ENCODE results near the gene COG3.

Gene COG3

GRCh38 chr13:45534604-45535003, 69.9 kb downstream of the COG3 start:
- DNase-seq (ENCODE audit: low read depth): no peak
- TF ChIP-seq, protein P1, sequence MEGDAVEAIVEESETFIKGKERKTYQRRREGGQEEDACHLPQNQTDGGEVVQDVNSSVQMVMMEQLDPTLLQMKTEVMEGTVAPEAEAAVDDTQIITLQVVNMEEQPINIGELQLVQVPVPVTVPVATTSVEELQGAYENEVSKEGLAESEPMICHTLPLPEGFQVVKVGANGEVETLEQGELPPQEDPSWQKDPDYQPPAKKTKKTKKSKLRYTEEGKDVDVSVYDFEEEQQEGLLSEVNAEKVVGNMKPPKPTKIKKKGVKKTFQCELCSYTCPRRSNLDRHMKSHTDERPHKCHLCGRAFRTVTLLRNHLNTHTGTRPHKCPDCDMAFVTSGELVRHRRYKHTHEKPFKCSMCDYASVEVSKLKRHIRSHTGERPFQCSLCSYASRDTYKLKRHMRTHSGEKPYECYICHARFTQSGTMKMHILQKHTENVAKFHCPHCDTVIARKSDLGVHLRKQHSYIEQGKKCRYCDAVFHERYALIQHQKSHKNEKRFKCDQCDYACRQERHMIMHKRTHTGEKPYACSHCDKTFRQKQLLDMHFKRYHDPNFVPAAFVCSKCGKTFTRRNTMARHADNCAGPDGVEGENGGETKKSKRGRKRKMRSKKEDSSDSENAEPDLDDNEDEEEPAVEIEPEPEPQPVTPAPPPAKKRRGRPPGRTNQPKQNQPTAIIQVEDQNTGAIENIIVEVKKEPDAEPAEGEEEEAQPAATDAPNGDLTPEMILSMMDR (IDR thresholded peaks at IDR 0.05; ENCODE audit: insufficient read depth, low read depth, low read length, missing control alignments): no peak
- H3K4me3 ChIP-seq (ENCODE audit: low read depth, low read length): no peak overlapping the region

- TF ChIP-seq, protein P1 (IDR thresholded peaks at IDR 0.05; ENCODE audit: insufficient read depth, low read depth, low read length, missing control alignments): no peak
- no peak for DNase-seq (ENCODE audit: low read depth)
- no peak overlapping the region for H3K4me3 ChIP-seq (ENCODE audit: low read depth, low read length)
Observed at GRCh38 chr13:45536224-45536623, 71.5 kb downstream of the COG3 start.

DNA sequence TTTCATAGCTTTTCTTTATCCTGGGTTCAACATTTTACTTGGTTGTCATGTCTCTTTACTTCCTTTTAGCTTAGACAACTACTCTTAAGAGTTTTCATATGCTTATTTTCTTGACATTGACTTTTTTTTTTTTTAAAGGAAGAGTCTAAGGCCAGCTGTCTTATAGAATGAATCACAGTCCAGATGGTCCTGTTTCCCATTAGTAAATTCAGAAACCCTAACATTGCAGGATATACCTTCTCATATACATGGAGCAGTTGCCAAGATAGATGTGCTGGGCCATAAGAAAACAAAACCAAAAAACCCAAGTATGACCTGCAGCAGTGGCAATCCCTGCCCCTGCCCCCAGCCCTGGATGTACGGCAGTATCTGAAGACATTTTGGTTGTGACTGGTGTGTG, 72.8 kb downstream of the COG3 start:
- no peak overlapping the region for H3K4me3 ChIP-seq (ENCODE audit: low read depth, low read length)
- DNase-seq (ENCODE audit: low read depth): no peak
- TF ChIP-seq, protein P1 (IDR thresholded peaks at IDR 0.05; ENCODE audit: insufficient read depth, low read depth, low read length, missing control alignments): no peak

DNA sequence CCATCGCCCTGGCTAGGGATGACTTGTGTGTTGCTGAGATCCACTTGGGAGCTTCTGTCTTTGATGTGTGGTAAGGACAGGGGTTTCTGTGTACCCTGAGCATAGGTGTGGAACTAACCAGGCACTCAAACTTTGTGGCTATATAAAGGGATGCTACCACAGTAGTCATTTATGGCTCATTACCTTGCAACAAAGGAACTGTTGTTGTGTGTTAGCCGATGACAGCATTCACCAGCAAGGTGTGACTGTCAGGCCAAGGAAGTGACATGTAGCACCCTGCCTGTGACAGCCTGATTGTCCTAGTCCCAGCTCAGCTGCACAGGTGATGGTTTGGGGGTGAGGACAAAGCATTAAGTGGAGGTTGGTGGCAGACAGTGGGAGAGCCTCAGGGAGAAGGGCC, 73.6 kb downstream of the COG3 start:
- no peak for DNase-seq (ENCODE audit: low read depth)
- no peak overlapping the region for H3K4me3 ChIP-seq (ENCODE audit: low read depth, low read length)
- TF ChIP-seq, protein P1 (IDR thresholded peaks at IDR 0.05; ENCODE audit: insufficient read depth, low read depth, low read length, missing control alignments): no peak

DNA sequence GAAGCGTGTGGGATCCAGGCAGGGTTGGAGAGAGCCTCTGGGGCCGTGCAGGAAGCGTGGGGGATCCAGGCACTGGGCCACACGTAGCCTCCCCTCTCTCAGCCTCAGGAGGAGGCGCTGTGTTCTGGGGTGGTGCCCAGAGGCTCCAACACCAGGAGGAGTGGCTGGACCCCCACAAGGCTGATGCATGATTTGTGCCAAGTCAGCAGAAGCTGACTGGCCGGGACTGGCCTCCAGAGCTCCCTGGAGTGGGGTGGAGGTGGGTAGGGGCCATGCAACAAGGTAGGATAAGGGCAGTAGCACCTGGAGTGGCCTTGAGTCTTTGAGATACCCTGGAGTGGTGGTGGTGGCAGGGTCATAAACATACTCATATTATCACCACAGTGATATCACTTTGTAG, 75.5 kb downstream of the COG3 start:
- TF ChIP-seq, protein P1 (IDR thresholded peaks at IDR 0.05; ENCODE audit: insufficient read depth, low read depth, low read length, missing control alignments): no peak
- H3K4me3 ChIP-seq (ENCODE audit: low read depth, low read length): no peak overlapping the region
- no peak for DNase-seq (ENCODE audit: low read depth)

DNA sequence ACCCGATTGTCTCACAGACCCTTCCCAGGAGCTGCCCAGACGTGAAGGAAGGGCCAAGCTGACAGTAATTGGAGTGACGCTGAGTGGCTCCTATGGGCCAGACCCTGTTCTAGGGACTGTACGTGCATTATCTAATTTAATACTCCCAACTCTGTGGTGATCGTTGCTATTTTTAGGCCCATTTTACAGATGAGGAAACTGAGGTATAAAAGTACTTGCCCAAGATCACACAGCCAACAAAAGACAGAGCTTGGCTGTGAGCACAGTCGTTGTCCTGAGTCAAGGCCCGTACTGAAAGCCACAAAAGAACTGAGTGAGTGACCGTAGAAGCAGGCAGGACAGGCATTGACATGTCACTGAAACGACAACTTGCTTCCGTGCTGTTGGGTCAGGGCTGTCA, 76.1 kb downstream of the COG3 start:
- TF ChIP-seq, protein P1 (IDR thresholded peaks at IDR 0.05; ENCODE audit: insufficient read depth, low read depth, low read length, missing control alignments): no peak
- no peak overlapping the region for H3K4me3 ChIP-seq (ENCODE audit: low read depth, low read length)
- DNase-seq (ENCODE audit: low read depth): no peak

- no peak for DNase-seq (ENCODE audit: low read depth)
- TF ChIP-seq, protein P1 (IDR thresholded peaks at IDR 0.05; ENCODE audit: insufficient read depth, low read depth, low read length, missing control alignments): no peak
- no peak overlapping the region for H3K4me3 ChIP-seq (ENCODE audit: low read depth, low read length)
Observed at GRCh38 chr13:45541806-45542205, 77.1 kb downstream of the COG3 start.
